Stimulated activated CD8-positive, alpha-beta memory T cell treated with anti-CD3 and anti-CD28 coated beads, Interleukin-12 subunit alpha, Interleukin-12 subunit beta, amount 100 ng/mL, for 4 hours (primary cell): ENCODE data around the gene MSRB3.
"Not testable (repeated sequence)": the region's sequence is repeated elsewhere in the genome, so short reads cannot be mapped to it uniquely, and the experiment has no call there.

Experiments used
- DNase-seq: peaks from one replicate; pipeline ENCODE4 v3.0.0-alpha.2; 2020; ENCODE audit warnings: low read depth

The MSRB3 gene

DNA sequence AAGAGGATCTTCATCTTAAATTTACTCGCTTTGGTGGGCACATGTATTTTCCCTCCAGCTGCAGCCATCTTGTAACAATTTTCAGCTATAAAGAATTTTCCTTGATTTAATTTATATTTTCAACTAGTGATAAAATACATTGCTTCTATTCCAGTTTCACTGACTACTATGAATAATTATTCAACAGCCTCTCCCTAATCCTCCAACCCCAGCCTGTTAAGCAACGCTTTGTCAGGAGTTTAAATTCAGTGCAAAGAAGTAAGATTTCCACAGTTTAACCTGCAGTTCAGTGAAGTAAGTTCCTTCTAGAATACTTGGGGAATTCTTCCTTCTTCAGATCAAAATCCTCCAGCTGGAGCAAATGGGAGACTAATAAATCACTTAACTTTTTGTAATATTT, 180.2 kb downstream of the MSRB3 start:
- DNase-seq, result no peak

DNA sequence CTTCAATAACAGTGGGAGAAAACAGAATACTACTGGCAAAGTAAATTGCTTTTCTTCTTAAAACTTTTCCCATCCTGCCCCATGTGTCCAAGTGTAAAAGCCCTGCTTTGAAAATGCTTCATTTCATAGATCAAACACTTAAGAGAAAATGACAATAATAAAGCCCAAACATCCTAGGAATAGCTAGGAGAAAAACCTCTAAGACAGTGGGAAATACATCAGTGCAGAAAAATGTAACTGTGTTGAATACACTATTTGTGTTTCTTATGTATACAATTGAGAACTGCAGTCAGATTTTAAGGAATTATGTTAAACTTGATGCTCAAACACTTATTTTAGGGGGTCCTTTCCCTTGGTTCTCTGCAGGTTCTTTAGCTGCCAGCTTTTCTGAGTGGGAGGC, 181.1 kb downstream of the MSRB3 start:
- no peak for DNase-seq

DNA sequence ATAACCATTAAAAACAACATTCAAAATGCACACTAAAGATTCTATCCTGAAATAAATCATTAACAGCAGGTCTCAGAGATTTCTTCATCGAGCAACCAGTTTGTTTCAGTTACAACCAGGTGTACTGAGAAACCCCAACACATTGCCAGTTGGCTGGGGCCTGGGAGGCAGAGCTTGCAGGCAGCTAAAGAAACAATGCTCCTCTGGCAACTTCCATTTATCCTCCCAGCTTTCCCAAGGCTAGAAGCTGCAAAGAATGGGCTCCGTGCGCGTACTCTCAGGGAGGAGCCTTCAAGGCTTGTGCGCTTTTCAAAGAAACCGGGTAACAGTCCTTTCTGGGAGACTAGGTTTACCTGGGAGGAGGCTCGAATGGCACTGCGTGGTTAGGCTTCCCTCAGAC, 181.6 kb downstream of the MSRB3 start:
- DNase-seq, result no peak

- no peak for DNase-seq
Measured at GRCh38 chr12:65461017-65461416, 182.5 kb downstream of the MSRB3 start.

DNA sequence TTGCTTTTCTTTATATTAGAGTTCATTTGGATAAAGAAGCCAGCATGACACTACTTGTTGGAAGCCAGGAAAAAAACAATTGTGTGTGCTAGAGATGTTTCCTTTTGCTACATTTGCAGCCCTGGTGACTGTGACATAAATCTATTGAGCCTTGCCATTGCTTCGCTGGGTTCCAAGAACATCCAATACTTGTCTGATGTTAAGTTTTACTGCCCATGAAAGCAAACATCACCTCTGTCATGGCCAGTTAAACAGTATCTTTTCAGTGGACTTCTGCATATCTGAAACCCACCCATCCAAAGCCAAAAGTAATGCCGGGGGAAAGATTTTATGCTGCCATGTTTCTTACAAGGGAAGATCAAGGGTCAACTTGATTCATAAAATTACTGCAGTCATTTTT, 184.0 kb downstream of the MSRB3 start:
- no peak for DNase-seq

DNA sequence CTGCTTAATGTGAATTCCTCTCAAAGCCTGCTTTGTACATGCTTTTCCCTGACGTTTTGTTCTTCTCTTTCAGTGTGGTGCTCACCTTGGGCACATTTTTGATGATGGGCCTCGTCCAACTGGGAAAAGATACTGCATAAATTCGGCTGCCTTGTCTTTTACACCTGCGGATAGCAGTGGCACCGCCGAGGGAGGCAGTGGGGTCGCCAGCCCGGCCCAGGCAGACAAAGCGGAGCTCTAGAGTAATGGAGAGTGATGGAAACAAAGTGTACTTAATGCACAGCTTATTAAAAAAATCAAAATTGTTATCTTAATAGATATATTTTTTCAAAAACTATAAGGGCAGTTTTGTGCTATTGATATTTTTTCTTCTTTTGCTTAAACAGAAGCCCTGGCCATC, 184.6 kb downstream of the MSRB3 start:
- no peak for DNase-seq

- DNase-seq, result no peak
Measured at GRCh38 chr12:65463611-65464010, 185.1 kb downstream of the MSRB3 start.

DNA sequence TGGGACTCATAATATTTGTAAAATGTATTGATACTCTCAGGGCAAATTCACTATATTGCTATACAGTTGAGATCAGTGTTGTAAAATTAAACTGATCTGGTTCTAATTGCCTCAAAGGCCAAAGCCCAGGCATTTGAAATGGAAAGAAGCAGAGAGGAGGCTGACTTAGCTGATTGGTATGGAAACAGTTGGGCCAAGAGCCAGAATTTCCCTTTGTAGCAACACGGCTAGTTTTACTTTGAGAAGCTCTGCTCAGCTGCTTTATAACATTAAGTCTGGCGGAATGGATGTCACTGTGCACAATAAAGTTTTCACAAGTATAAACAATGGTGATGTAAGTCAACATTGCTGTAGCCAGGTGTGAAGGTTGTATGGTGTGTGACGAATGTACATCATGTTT, 186.4 kb downstream of the MSRB3 start:
- DNase-seq, result no peak

DNA sequence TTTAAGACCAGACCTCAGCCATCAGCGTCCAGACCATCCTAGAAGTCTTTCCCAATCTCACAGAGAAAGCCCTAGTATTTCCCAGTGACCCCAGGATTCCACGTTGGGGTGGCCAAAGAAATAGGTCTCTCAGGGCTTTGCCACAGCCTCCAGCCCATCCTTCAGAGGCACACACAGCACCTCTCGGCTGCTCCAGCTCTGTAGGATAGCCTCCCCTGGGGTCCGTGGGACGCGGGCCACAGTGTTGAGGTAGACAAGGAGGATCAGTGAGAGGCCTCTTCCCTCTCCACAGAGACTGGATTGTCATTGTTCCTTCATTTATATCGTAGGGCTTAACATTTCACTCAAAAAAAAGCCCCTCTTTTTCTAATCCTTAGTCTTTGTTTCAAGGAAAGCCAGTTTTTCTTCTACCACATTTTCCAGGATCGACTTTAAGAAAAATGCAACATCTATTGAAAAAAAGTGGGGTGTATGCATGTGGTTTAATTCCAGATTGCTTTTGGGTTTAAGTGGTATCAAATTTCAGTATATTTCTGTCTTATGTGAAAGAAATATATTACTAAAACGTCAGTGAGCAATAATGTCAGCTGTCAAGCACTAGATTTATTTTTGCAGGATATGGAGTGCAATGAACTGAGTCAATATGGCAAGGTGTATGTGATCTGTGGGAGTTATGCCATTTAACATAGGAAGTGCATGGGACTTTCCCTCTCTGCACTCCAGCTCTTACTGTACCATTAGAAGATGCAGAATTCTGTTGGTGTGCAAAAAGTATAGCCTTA, 187.5 kb downstream of the MSRB3 start:
- DNase-seq, result no peak

DNA sequence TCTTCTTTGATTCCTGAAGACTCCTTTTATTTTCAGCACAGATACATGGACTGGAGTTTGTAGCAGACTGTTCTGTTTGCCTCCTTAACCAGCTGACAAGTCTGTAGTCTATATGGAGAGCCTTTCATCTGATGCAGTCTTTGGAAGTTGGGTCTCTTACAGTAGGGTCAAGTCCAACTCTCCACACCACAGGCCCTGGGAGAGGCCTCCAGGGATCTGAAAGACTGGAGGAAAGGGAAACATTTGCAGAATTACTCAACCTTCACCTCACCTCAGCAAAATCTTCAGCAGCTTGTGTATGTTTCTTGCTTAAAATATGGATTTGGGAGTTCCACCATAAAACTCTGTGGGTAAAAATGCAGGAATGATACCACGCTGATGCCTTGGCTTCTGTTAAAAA, 188.4 kb downstream of the MSRB3 start:
- DNase-seq, result no peak

DNA sequence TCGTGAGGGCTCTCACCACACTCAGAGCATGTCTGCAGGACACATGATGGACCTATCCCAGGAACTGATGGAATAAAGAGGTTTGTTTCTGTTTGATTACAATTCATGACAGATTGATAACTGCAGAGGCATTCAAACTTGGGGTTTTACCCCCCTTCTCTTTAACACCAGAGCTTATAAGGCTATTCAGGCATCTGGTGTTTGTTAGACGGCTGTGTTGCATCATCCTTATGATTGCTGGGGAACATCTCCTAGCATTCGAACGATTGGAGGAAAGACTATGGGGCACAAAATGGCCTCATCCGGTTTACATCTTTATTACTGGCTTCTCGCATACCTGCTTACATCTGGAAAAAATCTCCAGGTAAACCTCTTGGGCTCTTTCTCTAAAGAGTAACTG, 191.8 kb downstream of the MSRB3 start:
- DNase-seq, result no peak

GRCh38 chr12:65472079-65472478, 193.6 kb downstream of the MSRB3 start:
- no peak for DNase-seq

DNA sequence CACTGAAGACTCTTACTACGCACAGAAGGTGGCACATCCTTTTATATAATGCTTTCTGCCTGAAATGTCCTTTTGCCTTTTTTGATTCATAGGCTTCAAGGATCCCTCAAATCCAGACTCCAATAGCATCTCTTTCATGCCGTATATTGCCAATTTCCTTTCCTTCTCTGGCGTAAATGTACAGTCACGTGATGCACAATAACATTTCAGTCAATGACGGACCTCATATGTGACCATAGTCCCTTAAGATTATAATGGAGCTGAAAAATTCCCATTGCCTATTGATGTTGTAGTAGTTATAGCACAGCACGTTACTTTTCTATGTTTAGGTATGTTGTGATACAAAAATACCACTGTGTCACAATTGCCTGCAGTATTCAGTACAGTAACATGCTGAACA, 196.3 kb downstream of the MSRB3 start:
- no peak for DNase-seq

GRCh38 chr12:65477721-65478120, 199.2 kb downstream of the MSRB3 start:
- no peak for DNase-seq

DNA sequence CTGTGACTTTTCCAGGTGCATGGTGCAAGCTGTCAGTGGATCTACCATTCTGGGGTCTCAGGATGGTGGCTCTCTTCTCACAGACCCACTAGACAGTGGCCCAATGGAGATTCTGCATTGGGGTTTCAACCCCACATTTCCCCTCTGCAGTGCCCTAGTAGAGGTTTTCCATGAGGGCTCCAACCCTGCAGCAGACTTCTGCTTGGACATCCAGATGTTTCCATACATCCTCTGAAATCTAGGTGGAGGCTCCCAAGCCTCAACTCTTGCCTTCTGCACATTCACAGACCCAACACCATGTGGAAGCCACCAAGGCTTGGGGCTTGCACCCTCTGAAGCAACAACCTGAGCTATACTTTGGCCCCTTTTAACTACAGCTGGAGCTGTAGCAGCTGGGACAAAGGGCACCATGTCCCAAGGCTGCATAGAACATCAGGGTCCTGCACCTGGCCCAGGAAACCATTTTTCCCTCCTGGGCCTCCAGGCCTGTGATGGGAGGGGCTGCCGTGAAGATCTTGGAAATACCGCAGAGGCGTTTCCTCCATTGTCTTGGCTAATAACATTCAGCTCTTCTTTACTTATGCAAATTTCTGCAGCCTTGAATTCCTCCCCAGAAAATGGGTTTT, 205.5 kb downstream of the MSRB3 start:
- not testable (repeated sequence) for DNase-seq

DNA sequence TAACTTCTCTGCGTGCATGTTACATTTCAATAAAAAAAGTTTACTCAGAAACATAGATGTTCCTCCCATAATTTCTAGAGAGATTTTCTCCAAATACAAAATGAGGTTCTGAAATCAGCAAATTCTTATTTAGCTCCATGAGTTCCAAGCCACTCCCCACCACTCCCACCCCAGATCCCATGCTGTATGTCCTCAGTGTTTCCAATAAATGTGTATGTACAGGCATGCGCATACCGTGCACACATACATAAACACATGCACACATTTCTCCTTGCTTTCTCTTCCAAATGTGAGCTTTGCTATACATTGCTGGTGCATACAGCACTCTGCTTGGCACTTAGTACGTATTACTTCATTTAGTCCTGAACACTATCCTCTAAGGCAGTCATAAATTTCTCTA, 209.7 kb downstream of the MSRB3 start:
- no peak for DNase-seq

GRCh38 chr12:65490250-65490649, 211.8 kb downstream of the MSRB3 start:
- no peak for DNase-seq

DNA sequence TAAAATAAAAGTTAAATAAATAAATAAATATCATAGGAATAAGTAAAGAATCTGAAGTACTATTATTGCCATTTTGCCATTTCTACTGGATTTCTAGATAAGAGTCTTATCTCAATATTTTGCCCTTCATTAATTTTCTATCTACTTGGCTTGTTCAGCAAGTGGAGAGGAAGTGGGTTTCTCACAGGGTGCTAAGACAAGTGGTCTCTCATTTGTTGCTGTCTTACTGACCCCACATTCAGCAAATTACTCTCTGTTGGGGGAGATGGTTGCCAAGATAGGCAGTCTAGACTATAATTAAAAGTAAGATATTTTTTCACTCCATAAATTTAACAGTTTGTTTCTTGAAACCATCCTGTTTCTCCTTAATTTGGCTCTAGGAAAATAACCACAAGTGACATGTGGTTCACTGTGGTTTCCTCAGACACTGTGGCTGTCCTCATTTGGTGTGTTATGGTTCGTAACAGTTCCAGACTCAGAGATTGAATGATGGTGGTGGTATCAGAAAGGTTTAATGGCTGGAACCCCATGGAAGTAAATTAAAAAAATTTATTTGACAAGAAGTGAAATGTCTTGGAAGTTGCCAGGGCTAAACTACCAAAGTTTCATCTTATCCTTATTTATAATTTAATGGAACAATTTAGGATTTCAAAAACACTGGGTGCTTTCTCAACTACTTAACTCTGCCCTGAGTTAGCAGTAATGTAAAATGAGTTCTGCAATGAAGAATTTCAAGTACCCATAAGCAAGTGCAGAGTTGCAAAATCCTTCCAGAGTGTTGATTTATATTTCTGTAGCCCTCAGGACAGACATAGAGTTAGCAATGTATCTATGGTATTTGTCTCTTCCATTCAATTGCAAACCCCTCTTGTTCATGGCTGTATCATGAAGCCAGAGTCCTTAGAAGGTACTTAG, 214.8 kb downstream of the MSRB3 start:
- DNase-seq, result no peak

DNA sequence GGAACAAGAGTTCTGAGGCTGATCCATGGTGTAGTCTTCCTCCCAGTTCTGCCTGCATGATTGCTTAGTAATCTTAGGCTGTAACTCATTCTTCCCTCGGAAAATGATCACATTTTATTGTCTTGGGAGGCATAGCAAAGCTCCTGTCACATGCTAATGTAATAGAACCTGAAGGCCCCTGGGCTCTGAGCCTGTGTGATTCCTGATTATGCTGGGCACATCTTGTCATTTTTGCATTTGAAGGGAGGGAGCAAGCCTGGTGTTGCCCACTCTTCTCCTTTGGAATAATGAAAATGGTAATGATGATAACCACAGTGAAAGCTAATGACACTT, 215.4 kb downstream of the MSRB3 start:
- DNase-seq, result no peak

- DNase-seq, result no peak
Measured at GRCh38 chr12:65494537-65494936, 216.1 kb downstream of the MSRB3 start.

DNA sequence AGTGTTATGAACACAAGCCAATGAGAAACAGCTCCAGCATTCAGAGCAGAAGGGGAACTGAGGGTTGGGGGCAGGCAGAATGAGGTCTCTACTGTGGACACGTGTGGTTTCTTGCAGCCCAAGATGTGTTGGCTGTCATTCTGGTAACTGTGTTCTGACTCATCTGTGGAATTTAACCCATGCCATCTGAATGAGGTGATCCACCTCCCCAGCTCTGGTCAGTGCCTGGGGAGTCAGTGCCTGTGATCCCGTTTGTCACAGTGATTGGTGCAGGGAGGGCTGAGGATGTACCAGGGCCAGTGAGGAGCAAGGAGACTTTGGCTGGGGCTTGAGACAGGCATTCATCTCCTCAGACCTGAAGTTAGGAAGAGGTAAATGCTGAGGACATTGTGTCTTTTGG, 216.8 kb downstream of the MSRB3 start:
- no peak for DNase-seq

GRCh38 chr12:65496617-65497016, 218.1 kb downstream of the MSRB3 start:
- DNase-seq, result no peak

DNA sequence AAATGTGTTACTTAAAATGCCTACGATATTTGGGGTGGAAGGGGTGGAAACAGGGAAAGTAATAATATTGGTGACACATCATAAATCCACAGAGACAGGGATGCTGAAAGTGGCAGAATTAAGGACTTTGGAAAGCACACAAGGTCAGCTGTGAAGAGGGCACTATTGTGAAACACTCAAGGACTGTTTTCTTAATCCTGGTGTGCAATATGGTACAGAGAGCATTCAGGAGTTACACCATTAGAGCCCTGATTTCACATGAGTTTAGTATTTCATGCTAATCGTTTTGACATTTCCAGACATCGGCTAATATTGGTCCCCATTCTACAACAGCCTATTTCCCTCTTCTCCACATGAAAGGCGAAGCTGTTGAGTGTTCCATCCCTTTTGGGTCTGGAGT, 219.2 kb downstream of the MSRB3 start:
- no peak for DNase-seq
